Aorta (tissue), 5 donors: ENCODE measurements around the gene RRP15. TPM values are rescaled to one million over a fixed set of nuclear protein-coding genes. Genes with fewer than 3 reads are reported as not detected.

ENCODE experiments used
- ATAC-seq: fragments of 200-7000 bp; cut with Tn5 transposase; one replicate; pipeline ENCODE4 v1.9.1; 2022; ENCODE audit warnings: moderate library complexity; ENCODE audit not compliant: low FRiP score
- DNase-seq, 2 donors: peaks; one replicate each; pipeline ENCODE4 v3.0.0-alpha.2; 2020
- H3K27ac ChIP-seq, 2 donors: one replicate each; pipeline ENCODE4 v1.5.1; 2013; ENCODE audit warnings: low read length in 2 of 2, mild to moderate bottlenecking in 2 of 2, moderate library complexity in 2 of 2, control low read depth in 1 of 2, inconsistent platforms in 1 of 2, low read depth in 1 of 2
- H3K27me3 ChIP-seq, 2 donors: one replicate each; pipeline ENCODE4 v1.6.1; 2013; ENCODE audit warnings: control low read depth in 1 of 2, low read length in 1 of 2, mild to moderate bottlenecking in 1 of 2, moderate library complexity in 1 of 2; ENCODE audit not compliant: insufficient read depth in 2 of 2, control insufficient read depth in 1 of 2
- H3K36me3 ChIP-seq, 2 donors: one replicate each; pipeline ENCODE4 v1.6.1; 2013; ENCODE audit warnings: control low read depth in 1 of 2, low read length in 1 of 2, mild to moderate bottlenecking in 1 of 2; ENCODE audit not compliant: insufficient read depth in 2 of 2, control insufficient read depth in 1 of 2
- H3K4me1 ChIP-seq, 2 donors: one replicate each; pipeline ENCODE4 v1.6.1; 2013; ENCODE audit warnings: low read length in 2 of 2, control low read depth in 1 of 2, mild to moderate bottlenecking in 1 of 2, moderate library complexity in 1 of 2; ENCODE audit not compliant: insufficient read depth in 2 of 2, control insufficient read depth in 1 of 2
- H3K4me3 ChIP-seq, 2 donors: one replicate each; pipeline ENCODE4 v1.5.1; 2013; ENCODE audit warnings: low read length in 2 of 2, control low read depth in 1 of 2, mild to moderate bottlenecking in 1 of 2
- H3K9me3 ChIP-seq: one replicate; pipeline ENCODE4 v1.6.1; 2013; ENCODE audit warnings: mild to moderate bottlenecking, low read length; ENCODE audit not compliant: control insufficient read depth
- WGBS, 2 donors: extraction: QIAGEN DNeasy Blood & Tissue Kit; methylation state at CpG; one replicate each; pipeline ENCODE4 v1.1.7; 2013; 5-methylcytosine and 5-hydroxymethylcytosine counted together
- intact Hi-C, 2 donors: fragments of 100-400 bp; cut with DNase I; formaldehyde crosslinking; loops; one replicate each; pipeline versions ENCODE4 v1.14.2 to v1.15.0; 2022
- polyA plus RNA-seq, 2 donors: library from polyadenylated mRNA; stranded (reverse); fragments of 200-250 nt; gene quantifications; one replicate each; pipeline ENCODE4 v1.2.3, GENCODE V29; 2013
- total RNA-seq, 2 donors: library from RNA; stranded (reverse); fragmentation: NEBNext Ultra II Directional; extraction: Animal tissue kit (Norgen Biotek cat#: 25700); gene quantifications; one replicate each; pipeline ENCODE4 v1.2.1, GENCODE V29; 2021
- donor health status: healthy with polysubstance abuse.
- donor health status: Bipolar disorder and iron deficiency.
- donor health status: DM: no; HTN: no; CAD: no.
- donor health status: DM: no; HTN: no; CAD: no.
- donor health status: DM: yes; HTN: yes; CAD: no.

The RRP15 gene
- total and polyA plus RNA-seq, 4 donors = 2.0 to 19.9 (median 9.9) TPM

GRCh38 chr1:218376722-218377121, 91.6 kb downstream of the RRP15 start:
- DNase-seq (no peak), ATAC-seq (no peak)
- Histone ChIP-seq H3K4me1 (peaks cover 5 to 18% of the 10 kb centered on the region in 2 donors), H3K9me3 (no peaks in the 10 kb centered on the region), H3K27ac (no peak overlapping the region), H3K4me3 (no peak overlapping the region), H3K27me3 (no peaks in the 10 kb centered on the region), H3K36me3 (no peaks in the 10 kb centered on the region)
- 30 to 33% methylated on average over 2 of the region's 2 CpGs for WGBS, 2 donors
- intact Hi-C loops = no loop called here

GRCh38 chr1:218377143-218377660, 92.1 kb downstream of the RRP15 start:
- H3K9me3 ChIP-seq = no peaks in the 10 kb centered on the region
- no peaks in the 10 kb centered on the region for H3K27me3 ChIP-seq
- H3K4me1 ChIP-seq = peaks cover 2 to 18% of the 10 kb centered on the region in 2 donors
- WGBS, 2 donors = 45 to 50% methylated on average over 4 of the region's 4 CpGs
- DNase-seq = no peak
- no peak overlapping the region for H3K27ac ChIP-seq
- no peaks in the 10 kb centered on the region for H3K36me3 ChIP-seq
- ATAC-seq = no peak
- H3K4me3 ChIP-seq = no peak overlapping the region
- intact Hi-C loops = no loop called here

- intact Hi-C loops = no loop called here
- WGBS, 2 donors = 50 to 55% methylated on average over 7 of the region's 7 CpGs
Measured at GRCh38 chr1:218380125-218380977, 95.3 kb downstream of the RRP15 start.

GRCh38 chr1:218382261-218382660, 97.2 kb downstream of the RRP15 start:
- Histone ChIP-seq H3K4me1 (peaks cover 0 to 10% of the 10 kb centered on the region in 2 donors), H3K36me3 (no peaks in the 10 kb centered on the region), H3K27ac (no peak overlapping the region), H3K27me3 (no peaks in the 10 kb centered on the region), H3K4me3 (no peak overlapping the region), H3K9me3 (no peaks in the 10 kb centered on the region)
- DNase-seq (no peak), ATAC-seq (no peak)
- WGBS, 2 donors = 96% methylated on average over 4 of the region's 4 CpGs
- intact Hi-C loops = no loop called here

More at GRCh38 chr1:218380125-218380977, 95.3 kb downstream of the RRP15 start:
- Histone ChIP-seq H3K27ac (peak overlapping the region in 1 of 2 donors; percentile 30), H3K4me3 (no peak overlapping the region), H3K27me3 (no peaks in the 10 kb centered on the region), H3K4me1 (peaks cover 0 to 10% of the 10 kb centered on the region in 2 donors), H3K9me3 (no peaks in the 10 kb centered on the region), H3K36me3 (no peaks in the 10 kb centered on the region)
- DNase-seq = no peak
- no peak for ATAC-seq

GRCh38 chr1:218383051-218383450, 98.0 kb downstream of the RRP15 start:
- no peak for ATAC-seq
- H3K27ac ChIP-seq = no peak overlapping the region
- H3K27me3 ChIP-seq = no peaks in the 10 kb centered on the region
- no peaks in the 10 kb centered on the region for H3K36me3 ChIP-seq
- intact Hi-C loops = no loop called here
- H3K4me3 ChIP-seq = no peak overlapping the region
- 35 to 37% methylated on average over 2 of the region's 2 CpGs for WGBS, 2 donors
- H3K4me1 ChIP-seq = peaks cover 0 to 10% of the 10 kb centered on the region in 2 donors
- DNase-seq = no peak
- no peaks in the 10 kb centered on the region for H3K9me3 ChIP-seq

GRCh38 chr1:218383681-218384080, 98.6 kb downstream of the RRP15 start:
- DNase-seq = no peak
- H3K27me3 ChIP-seq = no peaks in the 10 kb centered on the region
- H3K27ac ChIP-seq = no peak overlapping the region
- no peak overlapping the region for H3K4me3 ChIP-seq
- intact Hi-C loops = no loop called here
- H3K4me1 ChIP-seq = peaks cover 0 to 10% of the 10 kb centered on the region in 2 donors
- 64 to 69% methylated on average over 8 of the region's 8 CpGs for whole genome bisulfite sequencing, 2 donors
- H3K9me3 ChIP-seq = no peaks in the 10 kb centered on the region
- H3K36me3 ChIP-seq = no peaks in the 10 kb centered on the region
- no peak for ATAC-seq

- Histone ChIP-seq H3K27ac (no peak overlapping the region), H3K4me3 (no peak overlapping the region), H3K36me3 (no peaks in the 10 kb centered on the region), H3K9me3 (no peaks in the 10 kb centered on the region), H3K27me3 (no peaks in the 10 kb centered on the region), H3K4me1 (peaks cover 0 to 10% of the 10 kb centered on the region in 2 donors)
- no peak for ATAC-seq
- no peak for DNase-seq
- intact Hi-C loops = no loop called here
- WGBS, 2 donors = 15 to 25% methylated on average over 6 of the region's 6 CpGs
Measured at GRCh38 chr1:218384581-218384993, 99.5 kb downstream of the RRP15 start.
